K562 (cell line): ENCODE measurements around the gene OBSL1. TPM values are rescaled to one million over a fixed set of nuclear protein-coding genes. Genes with fewer than 3 reads are reported as not detected.
A peak's percentile ranks its signal among the peaks of the same experiment; 100 is the strongest.

Experiments
- ATF4 ChIP-seq: fragments of 450-650 bp; formaldehyde crosslinking; IDR thresholded peaks from 2 replicates; pipeline ENCODE4 v1.4.0; 2022; ENCODE audit warnings: mild to moderate bottlenecking, moderate library complexity
- DEAF1 ChIP-seq: fragments of 450-650 bp; formaldehyde crosslinking; IDR thresholded peaks from 2 replicates; pipeline ENCODE4 v1.4.0; 2020; ENCODE audit warnings: mild to moderate bottlenecking, moderate library complexity
- GTF3C2 ChIP-seq: IDR thresholded peaks from 3 replicates; pipeline ENCODE4 v1.6.1; 2011; ENCODE audit warnings: borderline replicate concordance, mild to moderate bottlenecking, moderate library complexity; ENCODE audit not compliant: insufficient read length; ENCODE audit errors: extremely low read depth
- NELFE ChIP-seq: IDR thresholded peaks from 2 replicates; pipeline ENCODE4 v1.6.1; 2011; ENCODE audit warnings: mild to moderate bottlenecking; ENCODE audit not compliant: insufficient read depth, insufficient read length
- NFATC3 ChIP-seq: fragments of 450-650 bp; IDR thresholded peaks from 2 replicates; pipeline ENCODE4 v1.6.1; 2017; ENCODE audit warnings: mild to moderate bottlenecking
- NKRF ChIP-seq: fragments of 450-650 bp; IDR thresholded peaks from 2 replicates; pipeline ENCODE4 v1.6.1; 2016; ENCODE audit warnings: borderline replicate concordance
- NUFIP1 ChIP-seq: fragments of 450-650 bp; IDR thresholded peaks from 2 replicates; pipeline ENCODE4 v1.6.1; 2018; ENCODE audit not compliant: partially characterized antibody
- PATZ1 ChIP-seq: fragments of 250-450 bp; sonication (Bioruptor Pico); IDR thresholded peaks from 2 replicates; pipeline ENCODE4 v1.5.0; 2020; ENCODE audit warnings: mild to moderate bottlenecking, borderline replicate concordance
- STAT5A ChIP-seq: IDR thresholded peaks from 2 replicates; pipeline ENCODE4 v1.6.1; 2012; ENCODE audit warnings: low read length, inconsistent platforms, borderline replicate concordance
- TEAD4 ChIP-seq, 2 experiments: sonication (generic) in 1 of 2; formaldehyde crosslinking in 1 of 2; IDR thresholded peaks; 2 replicates each; pipeline versions ENCODE4 v1.6.1 to v1.8.0; 2012 to 2022; ENCODE audit warnings: borderline replicate concordance in 1 of 2, inconsistent platforms in 1 of 2, low read length in 1 of 2, mild to moderate bottlenecking in 1 of 2, missing genetic modification reagents in 1 of 2
- ZFX ChIP-seq: sonication (generic); formaldehyde crosslinking; IDR thresholded peaks from 2 replicates; pipeline ENCODE4 v1.8.0; 2022; ENCODE audit warnings: mild to moderate bottlenecking, missing genetic modification reagents, moderate library complexity
- ZNF282 ChIP-seq: sonication (generic); formaldehyde crosslinking; IDR thresholded peaks from 2 replicates; pipeline ENCODE4 v1.8.1; 2023; ENCODE audit warnings: missing genetic modification reagents
- polyA plus RNA-seq, 8 experiments: library from polyadenylated mRNA; depleted of rRNA in 4 of 8; stranded (reverse) in 5 of 8; unstranded in 3 of 8; fragments of >200 nt; fragmentation: Nextera tagmentation in 2 of 8; fragmentation: Illumina TruSeq in 1 of 8; extraction: Ambion mirVana in 2 of 8; extraction: Trizol in 1 of 8; gene quantifications; 2 replicates each; pipeline versions ENCODE4 v1.2.1 to v1.2.3, GENCODE V29; 2011 to 2014; ENCODE audit warnings: inconsistent platforms in 1 of 8, missing spikeins in 1 of 8
- total RNA-seq, 7 experiments: library from RNA; depleted of rRNA in 6 of 7; stranded (reverse); fragments of >200 nt in 6 of 7; fragmentation: Illumina TruSeq in 2 of 7; extraction: Trizol in 2 of 7; gene quantifications; 2 replicates each; pipeline versions ENCODE4 v1.2.1 to v1.2.3, GENCODE V29; 2011 to 2021; ENCODE audit warnings: low replicate concordance in 1 of 7

The OBSL1 gene
- total and polyA plus RNA-seq, 9 of the 15 experiments (the other 6 are each of a cell fraction or from before 2014, with no cell fraction given) = 1.2 to 26.6 (median 8.6) TPM

GRCh38 chr2:219571311-219572236 lies at the start of gene OBSL1 (continued):
- TF ChIP-seq GTF3C2 (no peak), NKRF (0 out of 2 replicates have a peak, but pooled peaks have one; percentile 15), ZFX (CRISPR knock-in tag) (no peak), TEAD4 (IDR thresholded peaks at IDR 0.05; ENCODE audit: low read length) (peak; percentile 79), TEAD4 (CRISPR knock-in tag; IDR thresholded peaks at IDR 0.05; ENCODE audit: borderline replicate concordance) (no peak), NUFIP1 (no peak), NFATC3 (no peak), PATZ1 (CRISPR knock-in tag) (no peak), NELFE (no peak), ZNF282 (CRISPR knock-in tag) (no peak), DEAF1 (CRISPR knock-in tag) (no peak), STAT5A (peak; percentile 58; the same call in 1 of the 2 replicates), ATF4 (no peak)
